ENCODE results near the gene ANKDD1B.
A peak's percentile ranks its signal among the peaks of the same experiment; 100 is the strongest.

The ANKDD1B gene

GRCh38 chr5:75648712-75649111 lies 37.5 kb downstream of the ANKDD1B start:
- DNase-seq (ENCODE audit: low spot score): no peak
- TF ChIP-seq CTCF (IDR thresholded peaks at IDR 0.05): no peak
- H3K27ac ChIP-seq: no peak overlapping the region
- H3K4me3 ChIP-seq: no peak overlapping the region

- Histone ChIP-seq H3K27ac (no peak overlapping the region), H3K4me3 (no peak overlapping the region)
- no peak for DNase-seq (ENCODE audit: low spot score)
- TF ChIP-seq CTCF (IDR thresholded peaks at IDR 0.05): no peak
Measured at GRCh38 chr5:75651575-75652238, 40.5 kb downstream of the ANKDD1B start.

GRCh38 chr5:75653521-75653920 lies 42.3 kb downstream of the ANKDD1B start:
- no peak for DNase-seq (ENCODE audit: low spot score)
- TF ChIP-seq CTCF (IDR thresholded peaks at IDR 0.05): no peak
- Histone ChIP-seq H3K4me3 (no peak overlapping the region), H3K27ac (no peak overlapping the region)

- Histone ChIP-seq H3K4me3 (no peak overlapping the region), H3K27ac (no peak overlapping the region)
- DNase-seq (ENCODE audit: low spot score): no peak
- TF ChIP-seq CTCF (IDR thresholded peaks at IDR 0.05): no peak
Measured at GRCh38 chr5:75654693-75655295, 43.5 kb downstream of the ANKDD1B start.

GRCh38 chr5:75656311-75657003 lies 45.2 kb downstream of the ANKDD1B start:
- Histone ChIP-seq H3K4me3 (peak overlapping the region; percentile 75), H3K27ac (peak overlapping the region; percentile 64 to 77)
- no peak for TF ChIP-seq CTCF (IDR thresholded peaks at IDR 0.05)
- no peak for DNase-seq (ENCODE audit: low spot score)

GRCh38 chr5:75659791-75660450 lies 48.7 kb downstream of the ANKDD1B start:
- DNase-seq (ENCODE audit: low spot score): no peak
- H3K27ac ChIP-seq: no peak overlapping the region
- no peak overlapping the region for H3K4me3 ChIP-seq
- TF ChIP-seq CTCF (IDR thresholded peaks at IDR 0.05): no peak

Data from coronary artery (tissue), 2 donors.